Mesendoderm (in vitro differentiated cells): Measurements from ENCODE around the gene NEURL4.

ENCODE experiments used
- DNase-seq: peaks from one replicate; pipeline ENCODE4 v3.0.0; 2013
- H2AK5ac ChIP-seq: 2 replicates; pipeline ENCODE4 v1.6.1; 2013; ENCODE audit warnings: low read length, inconsistent platforms
- H2BK120ac ChIP-seq: 2 replicates; pipeline ENCODE4 v1.6.1; 2013; ENCODE audit warnings: low read depth, mild to moderate bottlenecking, low read length, moderate library complexity, mixed read lengths
- H2BK15ac ChIP-seq: replicated peaks from 2 replicates; pipeline ENCODE4 v1.6.1; 2013; ENCODE audit warnings: low read depth, mild to moderate bottlenecking, moderate library complexity
- H2BK5ac ChIP-seq: 2 replicates; pipeline ENCODE4 v1.6.1; 2013; ENCODE audit warnings: low read length, inconsistent platforms
- H3K18ac ChIP-seq: 2 replicates; pipeline ENCODE4 v1.6.1; 2013; ENCODE audit warnings: mild to moderate bottlenecking, low read length, mixed read lengths
- H3K23ac ChIP-seq: one replicate; pipeline ENCODE4 v1.6.1; 2013; ENCODE audit warnings: low read length
- H3K27ac ChIP-seq: 2 replicates; pipeline ENCODE4 v1.5.1; 2013; ENCODE audit warnings: low read depth, mild to moderate bottlenecking, inconsistent platforms, low read length, moderate library complexity
- H3K27me3 ChIP-seq: 2 replicates; pipeline ENCODE4 v1.6.1; 2013; ENCODE audit warnings: low read length, control low read depth, mild to moderate bottlenecking, inconsistent platforms; ENCODE audit not compliant: insufficient read depth, poor library complexity
- H3K36me3 ChIP-seq: 2 replicates; pipeline ENCODE4 v1.6.1; 2013; ENCODE audit warnings: low read length, inconsistent platforms; ENCODE audit not compliant: control insufficient read depth, insufficient read depth
- H3K4ac ChIP-seq: one replicate; pipeline ENCODE4 v1.6.1; 2013; ENCODE audit warnings: low read depth, mild to moderate bottlenecking, low read length, moderate library complexity
- H3K4me1 ChIP-seq: 2 replicates; pipeline ENCODE4 v1.6.1; 2013; ENCODE audit warnings: low read depth, low read length, inconsistent platforms; ENCODE audit not compliant: control insufficient read depth
- H3K4me2 ChIP-seq: 2 replicates; pipeline ENCODE4 v1.6.1; 2013; ENCODE audit warnings: low read length
- H3K4me3 ChIP-seq: 2 replicates; pipeline ENCODE4 v1.5.1; 2013; ENCODE audit warnings: mild to moderate bottlenecking, low read length
- H3K56ac ChIP-seq: one replicate; pipeline ENCODE4 v1.6.1; 2013; ENCODE audit warnings: low read length
- H3K79me1 ChIP-seq: 2 replicates; pipeline ENCODE4 v1.6.1; 2013; ENCODE audit warnings: low read length, inconsistent platforms
- H3K79me2 ChIP-seq: 2 replicates; pipeline ENCODE4 v1.6.1; 2013; ENCODE audit warnings: mild to moderate bottlenecking, low read length; ENCODE audit not compliant: control insufficient read depth, insufficient read depth
- H3K9ac ChIP-seq: 2 replicates; pipeline ENCODE4 v1.6.1; 2013; ENCODE audit warnings: low read length, inconsistent platforms
- H4K5ac ChIP-seq: one replicate; pipeline ENCODE4 v1.6.1; 2013; ENCODE audit warnings: low read length
- H4K8ac ChIP-seq: one replicate; pipeline ENCODE4 v1.6.1; 2013; ENCODE audit warnings: low read depth, mild to moderate bottlenecking, control low read depth, low read length, moderate library complexity
- WGBS: extraction: QIAGEN DNeasy Blood & Tissue Kit; methylation state at CpG from one replicate; pipeline ENCODE4 v1.1.7; 2013; ENCODE audit warnings: low lambda C conversion rate, missing lambda C conversion rate; ENCODE audit not compliant: insufficient coverage; ENCODE audit errors: extremely low coverage; 5-methylcytosine and 5-hydroxymethylcytosine counted together

Gene NEURL4

DNA sequence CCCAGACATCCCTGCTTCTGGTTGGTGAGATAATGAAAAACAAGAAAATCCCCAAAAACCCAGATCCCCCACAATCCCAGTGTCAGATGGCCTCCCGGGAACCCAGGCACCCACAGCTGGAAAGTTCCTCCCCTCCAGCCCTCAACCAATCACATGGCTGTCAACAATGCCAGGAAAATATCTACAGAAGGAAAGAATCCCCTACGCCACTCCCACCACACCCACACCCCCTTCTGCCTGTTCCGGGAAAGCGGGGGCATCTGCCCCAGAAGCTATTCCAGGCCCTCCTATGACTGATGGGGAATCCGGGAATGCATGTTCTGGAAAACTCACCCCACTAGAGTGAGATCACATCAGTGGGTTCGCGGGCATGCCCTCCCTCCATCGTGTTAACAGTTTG is 27.6 kb upstream of the NEURL4 start:
- Histone ChIP-seq H4K5ac (no peak overlapping the region), H2BK15ac (no peak overlapping the region), H2AK5ac (no peak overlapping the region), H2BK120ac (no peak overlapping the region), H3K36me3 (no peaks in the 10 kb centered on the region), H3K4ac (no peak overlapping the region), H3K79me2 (no peaks in the 10 kb centered on the region), H3K9ac (no peak overlapping the region), H3K27ac (no peak overlapping the region), H3K18ac (no peak overlapping the region), H2BK5ac (no peak overlapping the region), H3K56ac (no peak overlapping the region), H3K4me3 (no peak overlapping the region), H3K23ac (no peak overlapping the region), H3K4me1 (no peaks in the 10 kb centered on the region), H3K4me2 (no peak overlapping the region), H4K8ac (no peak overlapping the region), H3K79me1 (no peaks in the 10 kb centered on the region), H3K27me3 (no peaks in the 10 kb centered on the region)
- no CpG with 5 or more reads among the region's 8 CpGs for WGBS
- DNase-seq = no peak

DNA sequence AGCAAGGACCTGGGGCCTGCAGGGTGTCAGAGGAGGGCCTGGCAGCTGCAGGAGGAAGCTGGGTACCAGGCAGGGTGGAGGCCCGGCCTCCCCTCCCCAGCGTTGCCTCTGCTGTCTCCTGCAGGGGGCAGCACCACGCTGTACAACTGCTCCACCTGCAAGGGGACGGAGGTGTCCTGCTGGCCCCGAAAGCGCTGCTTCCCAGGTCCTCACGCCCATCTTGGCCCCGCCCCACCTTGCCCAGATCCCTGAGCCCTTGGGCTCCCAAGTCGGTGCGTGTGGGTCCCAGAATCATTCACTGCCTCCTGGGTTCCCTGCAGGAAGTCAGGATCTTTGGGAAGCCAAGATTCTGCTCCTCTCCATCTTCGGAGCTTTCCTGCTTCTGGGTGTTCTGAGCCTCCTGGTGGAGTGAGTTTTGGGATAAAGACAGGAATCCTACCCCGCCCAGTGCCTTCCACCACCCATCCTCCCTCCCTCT is 27.0 kb upstream of the NEURL4 start:
- Histone ChIP-seq H2BK5ac (no peak overlapping the region), H3K9ac (peak overlapping the region; percentile 29), H3K79me1 (no peaks in the 10 kb centered on the region), H4K8ac (no peak overlapping the region), H3K23ac (no peak overlapping the region), H3K36me3 (no peaks in the 10 kb centered on the region), H3K4me3 (no peak overlapping the region), H3K27me3 (no peaks in the 10 kb centered on the region), H3K56ac (peak overlapping the region; percentile 65), H2BK15ac (no peak overlapping the region), H3K4me1 (no peaks in the 10 kb centered on the region), H2AK5ac (no peak overlapping the region), H3K18ac (no peak overlapping the region), H3K27ac (no peak overlapping the region), H2BK120ac (no peak overlapping the region), H3K79me2 (no peaks in the 10 kb centered on the region), H3K4ac (no peak overlapping the region), H4K5ac (no peak overlapping the region), H3K4me2 (no peak overlapping the region)
- WGBS = no CpG with 5 or more reads among the region's 12 CpGs
- peak; percentile 91 for DNase-seq

DNA sequence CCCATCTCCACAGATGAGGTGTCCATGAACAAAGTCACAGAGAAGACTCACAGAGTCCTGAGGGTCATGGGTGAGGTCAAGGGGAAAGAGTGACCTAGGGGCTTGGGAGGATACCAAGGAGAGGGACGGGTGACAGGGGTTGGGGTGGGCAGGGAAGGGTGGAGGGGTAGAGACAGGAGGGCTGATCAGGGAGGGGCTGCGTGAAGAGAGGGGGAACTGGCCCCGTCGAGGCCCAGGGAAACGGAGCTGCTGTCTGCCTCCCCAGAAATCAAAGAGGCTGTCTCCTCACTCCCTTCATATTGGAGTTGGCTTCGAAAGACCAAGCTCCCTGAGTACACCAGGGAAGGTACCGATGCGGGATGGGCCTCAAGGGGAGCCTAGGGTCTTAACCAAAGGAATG is 26.4 kb upstream of the NEURL4 start:
- Histone ChIP-seq H2BK120ac (no peak overlapping the region), H3K27me3 (no peaks in the 10 kb centered on the region), H3K36me3 (no peaks in the 10 kb centered on the region), H2AK5ac (no peak overlapping the region), H3K27ac (no peak overlapping the region), H4K8ac (no peak overlapping the region), H3K23ac (no peak overlapping the region), H3K4me1 (no peaks in the 10 kb centered on the region), H2BK15ac (no peak overlapping the region), H3K79me1 (no peaks in the 10 kb centered on the region), H3K79me2 (no peaks in the 10 kb centered on the region), H3K4ac (no peak overlapping the region), H2BK5ac (no peak overlapping the region), H3K4me2 (no peak overlapping the region), H3K9ac (no peak overlapping the region), H3K56ac (no peak overlapping the region), H3K4me3 (no peak overlapping the region), H4K5ac (no peak overlapping the region), H3K18ac (no peak overlapping the region)
- no peak for DNase-seq
- WGBS = no CpG with 5 or more reads among the region's 8 CpGs

DNA sequence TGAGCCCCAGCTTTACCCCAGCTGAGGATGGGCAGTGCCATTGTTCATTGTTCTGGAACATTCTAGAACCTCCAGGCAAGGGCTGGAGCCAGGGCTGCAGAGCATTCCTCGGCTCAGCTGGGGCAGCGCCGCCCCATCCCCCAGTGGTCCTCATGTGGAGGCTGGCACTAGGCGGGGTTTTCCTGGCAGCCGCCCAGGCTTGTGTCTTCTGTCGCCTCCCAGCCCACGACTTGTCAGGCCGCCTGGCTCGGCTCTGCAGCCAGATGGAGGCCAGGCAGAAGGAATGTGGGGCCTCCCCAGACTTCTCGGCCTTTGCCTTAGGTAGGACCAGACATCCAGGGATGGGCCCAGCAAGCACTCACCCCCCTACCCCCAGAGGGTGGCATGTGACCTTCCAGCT is 25.9 kb upstream of the NEURL4 start, which contains the start of gene TMEM95:
Gene TMEM95 (plus strand): TSS at position 104 of the 400 bp plus-strand sequence. CDS start 49 bp downstream, at position 153.
- no peak for DNase-seq
- no peak within 1 kb of the TSS for H3K27ac ChIP-seq
- no peak within 1 kb of the TSS for H3K56ac ChIP-seq
- H3K36me3 ChIP-seq = no peaks in the 10 kb centered on the region
- no peak within 1 kb of the TSS for H3K4ac ChIP-seq
- H3K23ac ChIP-seq = no peak within 1 kb of the TSS
- H4K5ac ChIP-seq = no peak within 1 kb of the TSS
- no CpG with 5 or more reads among the region's 10 CpGs for WGBS
- H3K4me3 ChIP-seq = no peak within 1 kb of the TSS
- no peak within 1 kb of the TSS for H2BK5ac ChIP-seq
- H2BK120ac ChIP-seq = no peak within 1 kb of the TSS
- H3K4me1 ChIP-seq = no peaks in the 10 kb centered on the region
- H3K79me2 ChIP-seq = no peaks in the 10 kb centered on the region
- H3K79me1 ChIP-seq = no peaks in the 10 kb centered on the region
- no peak within 1 kb of the TSS for H4K8ac ChIP-seq
- no peak within 1 kb of the TSS for H2BK15ac ChIP-seq
- H3K9ac ChIP-seq = no peak within 1 kb of the TSS
- H3K18ac ChIP-seq = no peak within 1 kb of the TSS
- no peaks in the 10 kb centered on the region for H3K27me3 ChIP-seq
- H2AK5ac ChIP-seq = no peak within 1 kb of the TSS
- no peak within 1 kb of the TSS for H3K4me2 ChIP-seq

DNA sequence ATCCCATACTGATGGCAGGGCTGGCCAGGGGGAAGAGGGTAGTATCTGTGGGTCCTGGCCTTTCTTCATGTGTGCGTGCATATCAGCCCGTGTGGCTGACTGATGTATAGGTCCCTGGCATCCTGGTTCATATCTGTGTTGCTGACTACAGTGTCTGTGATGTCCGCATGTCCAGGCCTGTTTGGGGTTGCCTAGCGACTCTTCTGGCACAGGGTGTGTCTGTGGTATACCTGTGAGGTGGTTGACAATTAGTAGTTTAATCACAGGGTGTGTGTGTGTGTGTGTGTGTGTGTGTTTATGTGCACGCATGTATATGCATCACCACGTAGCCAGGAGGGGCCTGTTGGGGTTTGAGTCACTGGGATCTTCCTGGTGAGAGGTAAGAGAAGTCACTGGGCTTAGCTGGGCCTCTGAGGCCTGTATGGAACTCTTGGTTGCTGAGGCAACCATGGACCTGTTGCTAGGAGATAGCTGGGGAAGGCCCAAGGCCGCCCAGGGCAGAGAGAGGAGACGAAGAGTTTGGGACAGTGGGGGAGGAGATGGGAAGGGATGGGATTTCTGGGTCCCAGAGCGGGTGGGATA is 25.2 kb upstream of the NEURL4 start:
- peaks cover 5% of the 10 kb centered on the region for H3K4me1 ChIP-seq
- no peak overlapping the region for H2BK15ac ChIP-seq
- H3K27ac ChIP-seq = no peak overlapping the region
- no peak overlapping the region for H2BK120ac ChIP-seq
- DNase-seq = peak; percentile 52
- H3K27me3 ChIP-seq = no peaks in the 10 kb centered on the region
- H3K4ac ChIP-seq = no peak overlapping the region
- no peak overlapping the region for H2AK5ac ChIP-seq
- H3K79me1 ChIP-seq = no peaks in the 10 kb centered on the region
- H3K36me3 ChIP-seq = no peaks in the 10 kb centered on the region
- H3K56ac ChIP-seq = no peak overlapping the region
- no peak overlapping the region for H3K4me3 ChIP-seq
- no peak overlapping the region for H3K4me2 ChIP-seq
- no peak overlapping the region for H3K23ac ChIP-seq
- no peak overlapping the region for H3K18ac ChIP-seq
- H4K5ac ChIP-seq = no peak overlapping the region
- H2BK5ac ChIP-seq = no peak overlapping the region
- H3K79me2 ChIP-seq = no peaks in the 10 kb centered on the region
- whole genome bisulfite sequencing = no CpG with 5 or more reads among the region's 9 CpGs
- H4K8ac ChIP-seq = no peak overlapping the region
- H3K9ac ChIP-seq = no peak overlapping the region
